Lung (tissue), 12 donors: ENCODE data around the gene CPED1. TPM values are rescaled to one million over a fixed set of nuclear protein-coding genes. Genes with fewer than 3 reads are reported as not detected.

Source experiments
- ATAC-seq: fragments of 200-7000 bp; cut with Tn5 transposase; one replicate; pipeline ENCODE4 v1.9.1; 2020; ENCODE audit warnings: moderate number of reproducible peaks; ENCODE audit not compliant: insufficient read depth, low FRiP score
- DNase-seq, 3 donors: peaks; one replicate each; pipeline ENCODE4 v3.0.0-alpha.2; 2013 to 2017
- H3K27ac ChIP-seq, 2 donors: one replicate each; pipeline ENCODE4 v1.5.1; 2013; ENCODE audit warnings: mild to moderate bottlenecking in 2 of 2, moderate library complexity in 2 of 2, control low read depth in 1 of 2, inconsistent platforms in 1 of 2, low read depth in 1 of 2, low read length in 1 of 2
- H3K27me3 ChIP-seq, 3 donors: one replicate each; pipeline ENCODE4 v1.5.1; 2013; ENCODE audit warnings: low read length in 2 of 3; ENCODE audit not compliant: control insufficient read depth in 3 of 3, insufficient read depth in 3 of 3
- H3K36me3 ChIP-seq, 4 donors: one replicate each; pipeline ENCODE4 v1.5.1; 2013; ENCODE audit warnings: low read length in 4 of 4, mild to moderate bottlenecking in 1 of 4, moderate library complexity in 1 of 4; ENCODE audit not compliant: control insufficient read depth in 4 of 4, insufficient read depth in 4 of 4
- H3K4me1 ChIP-seq, 5 donors: one replicate each; pipeline ENCODE4 v1.5.1; 2013; ENCODE audit warnings: low read length in 5 of 5, mild to moderate bottlenecking in 2 of 5, moderate library complexity in 1 of 5; ENCODE audit not compliant: control insufficient read depth in 5 of 5, insufficient read depth in 5 of 5
- H3K4me3 ChIP-seq: one replicate; pipeline ENCODE4 v1.5.1; 2013; ENCODE audit warnings: mild to moderate bottlenecking, control low read depth, moderate library complexity
- H3K9ac ChIP-seq, 2 donors: one replicate each; pipeline ENCODE4 v1.5.1; 2013; ENCODE audit warnings: low read length in 2 of 2, control low read depth in 1 of 2; ENCODE audit not compliant: insufficient read depth in 1 of 2
- H3K9me3 ChIP-seq, 4 donors: one replicate each; pipeline ENCODE4 v1.5.1; 2013; ENCODE audit warnings: low read length in 3 of 4, mild to moderate bottlenecking in 1 of 4, moderate library complexity in 1 of 4; ENCODE audit not compliant: control insufficient read depth in 4 of 4, insufficient read depth in 3 of 4
- CTCF ChIP-seq: IDR thresholded peaks from 2 replicates; pipeline ENCODE4 v1.5.1; 2012; ENCODE audit warnings: mild to moderate bottlenecking; ENCODE audit errors: control extremely low read depth, extremely low read depth
- WGBS, 2 donors: extraction: QIAGEN DNeasy Blood & Tissue Kit; methylation state at CpG; one replicate each; pipeline ENCODE4 v1.1.7; 2013; 5-methylcytosine and 5-hydroxymethylcytosine counted together
- polyA plus RNA-seq, 2 donors: library from polyadenylated mRNA; stranded (reverse); fragments of 200-250 nt; gene quantifications; one replicate each; pipeline ENCODE4 v1.2.1, GENCODE V29; 2013
- total RNA-seq, 2 donors: library from RNA; depleted of rRNA in 1 of 2; stranded (reverse); fragments of >200 nt in 1 of 2; gene quantifications; one replicate each; pipeline ENCODE4 v1.2.1, GENCODE V29; 2014 to 2021
- donor health status: control.
- donor health status: control.
- donor health status: Bipolar disorder and iron deficiency.
- donor health status: healthy.
- donor health status: DM: yes; HTN: yes; CAD: no.

The CPED1 gene
- total and polyA plus RNA-seq, 4 donors = 1.8 to 32.3 (median 7.4) TPM

DNA sequence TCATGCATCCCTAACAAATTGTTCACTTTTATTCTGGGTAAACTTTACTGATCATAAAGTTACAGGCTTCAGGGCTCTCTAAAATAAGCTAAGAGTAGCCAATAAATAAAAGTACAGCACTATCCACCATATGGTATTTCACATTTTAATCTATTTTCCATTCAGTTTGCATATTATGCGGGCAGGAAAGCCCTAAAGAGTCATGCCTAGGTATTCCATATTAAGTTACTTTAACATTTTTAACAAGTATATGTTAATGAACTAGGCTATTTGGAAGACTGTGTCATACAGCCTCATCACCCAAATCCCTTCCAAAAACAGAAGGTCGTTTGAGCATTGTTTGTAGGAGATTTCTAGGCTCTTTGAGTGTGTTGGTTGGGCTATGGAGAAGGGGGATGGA, 106.3 kb downstream of the CPED1 start:
- no peak overlapping the region for H3K27ac ChIP-seq
- no peak overlapping the region for H3K9ac ChIP-seq
- ATAC-seq (no peak), DNase-seq (no peak)
- H3K4me1 ChIP-seq = peaks cover 0 to 7% (median 0%) of the 10 kb centered on the region in 5 donors
- TF ChIP-seq CTCF = no peak
- 63 to 79% methylated on average over 2 of the region's 2 CpGs for WGBS, 2 donors
- H3K27me3 ChIP-seq = no peaks in the 10 kb centered on the region
- peaks cover 0 to 2% (median under 1%) of the 10 kb centered on the region in 4 donors for H3K36me3 ChIP-seq
- H3K4me3 ChIP-seq = no peak overlapping the region
- H3K9me3 ChIP-seq = no peaks in the 10 kb centered on the region

- Histone ChIP-seq H3K9me3 (no peaks in the 10 kb centered on the region), H3K9ac (no peak overlapping the region), H3K27me3 (no peaks in the 10 kb centered on the region), H3K4me1 (peaks cover 0 to 7% (median 0%) of the 10 kb centered on the region in 5 donors), H3K4me3 (no peak overlapping the region), H3K27ac (no peak overlapping the region), H3K36me3 (peaks cover 0 to 5% (median 1%) of the 10 kb centered on the region in 4 donors)
- DNase-seq = no peak
- 84 to 88% methylated on average over 4 of the region's 4 CpGs for WGBS, 2 donors
- ATAC-seq = no peak
- TF ChIP-seq CTCF = no peak
These were observed 109.1 kb downstream of the CPED1 start for GRCh38 chr7:121097577-121097976.

DNA sequence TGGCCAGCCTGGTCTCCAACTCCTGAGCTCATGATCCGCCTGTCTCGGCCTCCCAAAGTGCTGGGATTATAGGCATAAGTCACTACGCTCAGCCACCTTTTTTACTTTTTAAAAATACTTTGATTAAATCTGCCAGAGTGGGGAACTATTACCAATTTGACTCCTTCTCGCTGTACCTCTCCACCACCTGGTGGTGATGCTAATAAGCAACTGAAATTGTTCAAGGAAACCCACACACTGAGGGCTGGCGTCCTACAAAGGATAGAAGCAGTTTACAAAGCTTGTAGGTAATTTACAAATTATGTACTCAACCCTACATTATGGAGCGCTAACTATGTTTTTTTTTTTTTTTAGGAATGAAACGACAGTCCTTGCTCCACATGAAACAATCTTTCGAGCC, 111.1 kb downstream of the CPED1 start:
- H3K36me3 ChIP-seq = peaks cover 0 to 5% (median 1%) of the 10 kb centered on the region in 4 donors
- H3K4me3 ChIP-seq = no peak overlapping the region
- peaks cover 0 to 8% (median 3%) of the 10 kb centered on the region in 5 donors for H3K4me1 ChIP-seq
- no peaks in the 10 kb centered on the region for H3K27me3 ChIP-seq
- DNase-seq (no peak), ATAC-seq (no peak)
- H3K9me3 ChIP-seq = no peaks in the 10 kb centered on the region
- 92 to 95% methylated on average over 8 of the region's 8 CpGs for WGBS, 2 donors
- no peak overlapping the region for H3K9ac ChIP-seq
- H3K27ac ChIP-seq = no peak overlapping the region
- no peak for TF ChIP-seq CTCF

DNA sequence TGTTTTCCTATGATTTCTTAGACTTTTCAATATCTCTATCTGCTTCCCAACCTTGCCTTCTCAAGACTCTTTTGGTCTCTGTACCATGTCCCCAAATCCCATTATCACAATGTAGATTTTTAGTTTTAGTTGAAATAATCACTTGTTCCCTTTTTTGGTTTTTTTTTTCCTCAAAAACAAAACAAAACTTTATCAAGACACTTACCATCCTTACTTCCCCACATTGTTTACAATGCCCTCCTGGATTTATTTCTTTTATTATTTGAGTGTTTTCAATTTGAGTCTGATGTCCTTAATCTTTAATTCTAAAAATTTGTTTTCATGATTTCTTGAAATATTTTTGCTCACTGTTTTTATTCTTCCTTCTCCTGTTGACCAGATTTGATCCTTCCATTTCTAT, 112.6 kb downstream of the CPED1 start:
- TF ChIP-seq CTCF = no peak
- Histone ChIP-seq H3K4me1 (peaks cover 0 to 7% (median 3%) of the 10 kb centered on the region in 5 donors), H3K4me3 (no peak overlapping the region), H3K9me3 (no peaks in the 10 kb centered on the region), H3K36me3 (peaks cover 0 to 5% (median 1%) of the 10 kb centered on the region in 4 donors), H3K27ac (no peak overlapping the region), H3K27me3 (no peaks in the 10 kb centered on the region), H3K9ac (no peak overlapping the region)
- DNase-seq (no peak), ATAC-seq (no peak)
